Activated CD4-positive, alpha-beta memory T cell treated with anti-CD3 and anti-CD28 coated beads, Interleukin-2, amount 10 ng/mL, durations not matched to agents 7 days and 5 days (primary cell): ENCODE data around the gene SCAMP1. TPM values are rescaled to one million over a fixed set of nuclear protein-coding genes. Genes with fewer than 3 reads are reported as not detected.
"Not testable (repeated sequence)": the region's sequence is repeated elsewhere in the genome, so short reads cannot be mapped to it uniquely, and the experiment has no call there.

ENCODE experiments used
- CTCF ChIA-PET: fragments of 350-600 bp; sonication (Branson Sonifier 250); formaldehyde crosslinking; loops from one replicate; lab custom pipeline; 2021; ENCODE audit warnings: antibody characterized with exemption, inconsistent platforms; lab: Charles Lee
- POLR2A ChIA-PET: fragments of 350-600 bp; sonication (Branson Sonifier 250); formaldehyde crosslinking; loops from one replicate; lab custom pipeline; 2021; ENCODE audit warnings: antibody characterized with exemption; lab: Charles Lee
- DNase-seq: peaks from one replicate; pipeline ENCODE4 v3.0.0-alpha.2; 2020
- H3K27ac Mint-ChIP-seq: one replicate; pipeline ENCODE4 v1.8.0; 2021; ENCODE audit warnings: mild to moderate bottlenecking, mixed read lengths
- H3K27me3 Mint-ChIP-seq: one replicate; pipeline ENCODE4 v1.8.0; 2021; ENCODE audit warnings: mixed read lengths
- H3K36me3 Mint-ChIP-seq: one replicate; pipeline ENCODE4 v1.8.0; 2021; ENCODE audit warnings: low read depth, mixed read lengths
- H3K4me1 Mint-ChIP-seq: one replicate; pipeline ENCODE4 v1.8.0; 2021; ENCODE audit warnings: mixed read lengths
- H3K4me3 Mint-ChIP-seq: one replicate; pipeline ENCODE4 v1.8.0; 2021; ENCODE audit warnings: mild to moderate bottlenecking, mixed read lengths
- H3K9me3 Mint-ChIP-seq: one replicate; pipeline ENCODE4 v1.8.0; 2021; ENCODE audit warnings: mixed read lengths
- total RNA-seq, 2 experiments: library from RNA; stranded (reverse); gene quantifications; one replicate each; pipeline ENCODE4 v1.2.3, GENCODE V29; 2021

The SCAMP1 gene
- total RNA-seq, 2 experiments from 2014 or later, result 22.0 to 22.3 TPM

GRCh38 chr5:78407458-78407857, 47.0 kb downstream of the SCAMP1 start:
- Mint-ChIP-seq H3K9me3 (peaks cover 2% of the 10 kb centered on the region), H3K36me3 (peaks cover 17% of the 10 kb centered on the region), H3K4me1 (peaks cover 25% of the 10 kb centered on the region), H3K27ac (no peak overlapping the region), H3K27me3 (no peaks in the 10 kb centered on the region), H3K4me3 (no peak overlapping the region)
- ChIA-PET CTCF (no interaction called here), POLR2A (no interaction called here)
- DNase-seq, result no peak

GRCh38 chr5:78411586-78411985, 51.2 kb downstream of the SCAMP1 start:
- H3K9me3 Mint-ChIP-seq, result peaks cover 2% of the 10 kb centered on the region

GRCh38 chr5:78416677-78417425, 56.4 kb downstream of the SCAMP1 start:
- peaks cover 37% of the 10 kb centered on the region for H3K36me3 Mint-ChIP-seq
- H3K9me3 Mint-ChIP-seq, result no peaks in the 10 kb centered on the region
- ChIA-PET POLR2A (no interaction called here), CTCF (no interaction called here)
- H3K4me3 Mint-ChIP-seq, result no peak overlapping the region
- DNase-seq, result no peak
- H3K27ac Mint-ChIP-seq, result no peak overlapping the region
- no peaks in the 10 kb centered on the region for H3K27me3 Mint-ChIP-seq
- H3K4me1 Mint-ChIP-seq, result peaks cover 2% of the 10 kb centered on the region

More at GRCh38 chr5:78411586-78411985, 51.2 kb downstream of the SCAMP1 start:
- Mint-ChIP-seq H3K4me1 (peaks cover 5% of the 10 kb centered on the region), H3K36me3 (peaks cover 27% of the 10 kb centered on the region), H3K27ac (no peak overlapping the region), H3K4me3 (no peak overlapping the region), H3K27me3 (no peaks in the 10 kb centered on the region)
- no peak for DNase-seq
- POLR2A ChIA-PET, result interaction anchor here (1.1 kb wide), 1 partner anchor 37 kb away, joined by 3 read pairs; no protein-coding TSS in a partner anchor
- CTCF ChIA-PET, result no interaction called here

GRCh38 chr5:78419396-78419795, 59.0 kb downstream of the SCAMP1 start:
- Mint-ChIP-seq H3K9me3 (no peaks in the 10 kb centered on the region), H3K36me3 (peaks cover 44% of the 10 kb centered on the region), H3K4me3 (no peak overlapping the region), H3K27me3 (no peaks in the 10 kb centered on the region), H3K4me1 (peaks cover 2% of the 10 kb centered on the region), H3K27ac (no peak overlapping the region)
- DNase-seq, result no peak
- CTCF ChIA-PET, result no interaction called here
- POLR2A ChIA-PET, result interaction anchor here (0.6 kb wide), 1 partner anchor 1192 kb away, joined by 3 read pairs; no protein-coding TSS in a partner anchor

GRCh38 chr5:78420548-78420947, 60.1 kb downstream of the SCAMP1 start:
- Mint-ChIP-seq H3K27me3 (no peaks in the 10 kb centered on the region), H3K4me3 (no peak overlapping the region), H3K4me1 (peaks cover 2% of the 10 kb centered on the region), H3K27ac (no peak overlapping the region), H3K36me3 (peaks cover 39% of the 10 kb centered on the region), H3K9me3 (no peaks in the 10 kb centered on the region)
- DNase-seq, result no peak
- POLR2A ChIA-PET, result no interaction called here
- CTCF ChIA-PET, result interaction anchor here (0.6 kb wide), 1 partner anchor 51 kb away, joined by 3 read pairs; no protein-coding TSS in a partner anchor

GRCh38 chr5:78424665-78425064, 64.2 kb downstream of the SCAMP1 start:
- no peaks in the 10 kb centered on the region for H3K9me3 Mint-ChIP-seq
- DNase-seq, result no peak
- no peak overlapping the region for H3K4me3 Mint-ChIP-seq
- peaks cover 29% of the 10 kb centered on the region for H3K36me3 Mint-ChIP-seq
- H3K4me1 Mint-ChIP-seq, result no peaks in the 10 kb centered on the region
- CTCF ChIA-PET, result no interaction called here
- POLR2A ChIA-PET, result no interaction called here
- H3K27me3 Mint-ChIP-seq, result no peaks in the 10 kb centered on the region
- H3K27ac Mint-ChIP-seq, result no peak overlapping the region

- H3K27me3 Mint-ChIP-seq, result no peaks in the 10 kb centered on the region
- peaks cover 18% of the 10 kb centered on the region for H3K36me3 Mint-ChIP-seq
- no peak for DNase-seq
- H3K4me1 Mint-ChIP-seq, result no peaks in the 10 kb centered on the region
- no peak overlapping the region for H3K4me3 Mint-ChIP-seq
- POLR2A ChIA-PET, result no interaction called here
- H3K27ac Mint-ChIP-seq, result no peak overlapping the region
- CTCF ChIA-PET, result no interaction called here
- no peaks in the 10 kb centered on the region for H3K9me3 Mint-ChIP-seq
Observed at GRCh38 chr5:78429332-78429980, 69.0 kb downstream of the SCAMP1 start.

GRCh38 chr5:78430866-78431265, 70.4 kb downstream of the SCAMP1 start:
- H3K36me3 Mint-ChIP-seq, result peaks cover 24% of the 10 kb centered on the region
- no peak overlapping the region for H3K4me3 Mint-ChIP-seq
- H3K4me1 Mint-ChIP-seq, result no peaks in the 10 kb centered on the region
- POLR2A ChIA-PET, result no interaction called here
- CTCF ChIA-PET, result no interaction called here
- no peak for DNase-seq
- no peaks in the 10 kb centered on the region for H3K27me3 Mint-ChIP-seq
- no peaks in the 10 kb centered on the region for H3K9me3 Mint-ChIP-seq
- H3K27ac Mint-ChIP-seq, result no peak overlapping the region

GRCh38 chr5:78433972-78434371, 73.6 kb downstream of the SCAMP1 start:
- Mint-ChIP-seq H3K9me3 (peaks cover 2% of the 10 kb centered on the region), H3K27ac (no peak overlapping the region), H3K36me3 (peaks cover 33% of the 10 kb centered on the region), H3K4me1 (no peaks in the 10 kb centered on the region), H3K4me3 (no peak overlapping the region), H3K27me3 (no peaks in the 10 kb centered on the region)
- ChIA-PET POLR2A (no interaction called here), CTCF (no interaction called here)
- no peak for DNase-seq

- Mint-ChIP-seq H3K27me3 (no peaks in the 10 kb centered on the region), H3K4me1 (no peaks in the 10 kb centered on the region), H3K36me3 (peaks cover 14% of the 10 kb centered on the region), H3K27ac (no peak overlapping the region), H3K9me3 (peaks cover 2% of the 10 kb centered on the region), H3K4me3 (no peak overlapping the region)
- ChIA-PET CTCF (no interaction called here), POLR2A (no interaction called here)
- no peak for DNase-seq
Observed at GRCh38 chr5:78447775-78448424, 87.5 kb downstream of the SCAMP1 start.

- DNase-seq, result no peak
- no peaks in the 10 kb centered on the region for H3K4me1 Mint-ChIP-seq
- H3K4me3 Mint-ChIP-seq, result no peak overlapping the region
- H3K27ac Mint-ChIP-seq, result no peak overlapping the region
- H3K9me3 Mint-ChIP-seq, result peaks cover 2% of the 10 kb centered on the region
- CTCF ChIA-PET, result no interaction called here
- peaks cover 12% of the 10 kb centered on the region for H3K36me3 Mint-ChIP-seq
- POLR2A ChIA-PET, result no interaction called here
- no peaks in the 10 kb centered on the region for H3K27me3 Mint-ChIP-seq
Observed at GRCh38 chr5:78449103-78449502, 88.7 kb downstream of the SCAMP1 start.

- H3K4me3 Mint-ChIP-seq, CTCF ChIA-PET, H3K27me3 Mint-ChIP-seq, H3K27ac Mint-ChIP-seq, H3K9me3 Mint-ChIP-seq, POLR2A ChIA-PET, H3K4me1 Mint-ChIP-seq, DNase-seq: not testable (repeated sequence)
- peaks cover 15% of the 10 kb centered on the region for H3K36me3 Mint-ChIP-seq
Observed at GRCh38 chr5:78457507-78457906, 97.1 kb downstream of the SCAMP1 start.

GRCh38 chr5:78458843-78459242, 98.4 kb downstream of the SCAMP1 start:
- Mint-ChIP-seq H3K27me3 (no peaks in the 10 kb centered on the region), H3K4me1 (peaks cover 3% of the 10 kb centered on the region), H3K27ac (no peak overlapping the region), H3K9me3 (peaks cover 2% of the 10 kb centered on the region), H3K36me3 (peaks cover 15% of the 10 kb centered on the region), H3K4me3 (no peak overlapping the region)
- CTCF ChIA-PET, result no interaction called here
- POLR2A ChIA-PET, result no interaction called here
- DNase-seq, result no peak
